Adrenal gland (tissue), 5 donors: ENCODE data around the gene USP3.

ENCODE experiments used
- CTCF ChIP-seq, 6 experiments: fragments of 450-650 bp in 4 of 6; fragments of 200-600 bp in 2 of 6; sonication (generic) in 1 of 6; IDR thresholded peaks; 1 replicate in 5 of 6; 2 replicates in 1 of 6; pipeline versions ENCODE4 v1.5.1 to v1.8.0; 2016 to 2021; ENCODE audit warnings: antibody characterized with exemption in 6 of 6, mild to moderate bottlenecking in 2 of 6, moderate library complexity in 1 of 6
- POLR2A ChIP-seq, 2 donors: fragments of 450-650 bp; IDR thresholded peaks; one replicate each; pipeline ENCODE4 v1.6.1; 2017; ENCODE audit warnings: antibody characterized with exemption in 2 of 2, mild to moderate bottlenecking in 2 of 2, moderate library complexity in 1 of 2
- donor health status: DM: no; HTN: no; CAD: no.

- no peak for TF ChIP-seq POLR2A (IDR thresholded peaks at IDR 0.05)
- TF ChIP-seq CTCF (IDR thresholded peaks at IDR 0.05), result no peak
Measured at GRCh38 chr15:63633312-63633711, 128.9 kb downstream of the USP3 start.
